NCI-H1436 (cell line): ENCODE results near the gene EXTL1.

Source experiments
- DNase-seq: peaks from one replicate; lab custom pipeline; 2025; lab: John Stamatoyannopoulos, UW

EXTL1 gene

DNA sequence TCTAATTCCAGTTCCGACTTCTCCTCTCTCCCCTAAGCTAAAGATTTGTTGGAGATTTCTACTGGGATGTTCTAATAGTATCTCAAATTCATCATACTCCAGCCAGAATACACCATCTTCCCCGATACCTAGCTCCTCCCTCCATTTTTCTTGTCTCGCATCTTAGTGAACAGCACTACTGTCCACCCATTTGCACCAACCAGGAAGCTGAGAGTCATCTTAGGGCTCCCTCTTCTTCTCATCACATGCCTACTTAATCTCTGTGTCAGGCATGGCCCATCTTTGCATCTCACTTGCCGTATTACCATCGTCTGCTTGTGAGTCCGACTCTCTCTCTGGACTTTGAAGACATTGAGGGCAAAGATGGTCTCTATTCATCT, 49.4 kb downstream of the EXTL1 start:
- DNase-seq, result no peak

DNA sequence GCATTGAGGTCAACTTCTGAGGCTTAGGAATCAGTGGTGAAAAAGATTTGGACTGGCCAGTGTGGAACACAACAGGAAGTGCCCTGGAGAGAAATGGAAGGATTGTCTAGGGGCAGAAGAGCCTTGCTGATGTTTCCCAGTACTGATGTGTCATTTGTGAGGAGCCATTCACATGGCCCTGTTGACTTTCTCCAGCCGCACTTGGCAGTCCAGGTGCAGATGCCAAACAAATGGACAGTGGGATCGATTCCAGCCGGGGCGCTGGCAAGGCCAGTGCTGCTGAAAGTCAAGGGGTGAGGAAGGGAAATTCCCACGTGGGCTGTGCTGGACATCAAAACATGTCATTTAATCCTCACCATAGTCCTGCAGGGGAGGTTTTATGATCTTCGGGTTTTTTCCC, 50.7 kb downstream of the EXTL1 start:
- DNase-seq, result no peak

DNA sequence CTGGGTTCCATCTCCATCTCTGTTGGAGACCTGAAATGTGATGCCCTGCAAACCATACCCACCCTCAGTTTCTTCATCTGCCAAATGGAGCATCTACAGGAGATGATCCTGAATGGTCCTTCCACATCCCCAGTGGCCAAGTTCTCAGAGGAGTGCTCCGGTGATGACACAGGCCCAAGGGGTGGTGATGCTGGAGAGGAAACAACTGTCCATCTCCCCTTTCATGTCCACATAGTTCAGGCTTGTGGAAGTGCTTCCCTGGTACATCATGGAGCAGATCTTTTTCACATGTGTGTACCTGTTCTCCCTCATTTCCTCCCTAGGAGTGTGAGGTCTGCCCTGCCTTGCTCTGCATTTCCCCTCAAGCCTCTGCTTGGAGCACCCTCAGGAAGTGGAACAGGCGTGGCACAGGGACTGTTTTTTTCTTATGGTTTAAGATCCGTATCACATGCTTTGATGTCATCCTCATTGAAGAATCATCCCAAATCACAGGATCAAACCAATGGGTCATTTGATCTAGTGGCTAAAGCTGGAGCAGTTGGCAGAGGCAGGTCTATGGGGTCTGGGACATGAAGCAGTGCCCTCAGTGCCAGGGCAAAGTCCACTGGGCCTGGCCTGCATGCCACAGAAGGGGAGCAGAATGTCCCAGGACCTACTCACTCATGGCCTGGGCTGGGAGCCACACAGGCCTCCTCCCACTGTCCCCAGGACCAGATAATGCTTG, 54.0 kb downstream of the EXTL1 start:
- DNase-seq, result no peak

DNA sequence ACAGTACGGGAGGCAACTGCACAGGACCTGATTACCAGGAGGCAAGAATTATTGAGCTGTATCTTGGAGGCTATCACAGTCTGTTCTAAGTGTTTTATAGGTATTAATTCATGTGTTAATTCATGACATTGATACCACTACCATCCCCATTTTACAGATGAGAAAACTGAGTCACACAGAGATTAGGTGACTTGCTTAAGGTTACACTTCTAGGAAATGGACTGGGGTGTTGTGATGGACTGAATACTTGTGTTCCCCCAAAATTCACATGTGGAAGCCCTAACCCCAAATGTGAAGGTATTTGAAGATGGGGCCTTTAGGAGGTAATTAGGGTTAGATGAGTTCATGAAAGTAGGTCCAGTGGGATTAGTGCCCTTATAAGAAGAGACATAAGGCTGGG, 55.9 kb downstream of the EXTL1 start:
- no peak for DNase-seq

DNA sequence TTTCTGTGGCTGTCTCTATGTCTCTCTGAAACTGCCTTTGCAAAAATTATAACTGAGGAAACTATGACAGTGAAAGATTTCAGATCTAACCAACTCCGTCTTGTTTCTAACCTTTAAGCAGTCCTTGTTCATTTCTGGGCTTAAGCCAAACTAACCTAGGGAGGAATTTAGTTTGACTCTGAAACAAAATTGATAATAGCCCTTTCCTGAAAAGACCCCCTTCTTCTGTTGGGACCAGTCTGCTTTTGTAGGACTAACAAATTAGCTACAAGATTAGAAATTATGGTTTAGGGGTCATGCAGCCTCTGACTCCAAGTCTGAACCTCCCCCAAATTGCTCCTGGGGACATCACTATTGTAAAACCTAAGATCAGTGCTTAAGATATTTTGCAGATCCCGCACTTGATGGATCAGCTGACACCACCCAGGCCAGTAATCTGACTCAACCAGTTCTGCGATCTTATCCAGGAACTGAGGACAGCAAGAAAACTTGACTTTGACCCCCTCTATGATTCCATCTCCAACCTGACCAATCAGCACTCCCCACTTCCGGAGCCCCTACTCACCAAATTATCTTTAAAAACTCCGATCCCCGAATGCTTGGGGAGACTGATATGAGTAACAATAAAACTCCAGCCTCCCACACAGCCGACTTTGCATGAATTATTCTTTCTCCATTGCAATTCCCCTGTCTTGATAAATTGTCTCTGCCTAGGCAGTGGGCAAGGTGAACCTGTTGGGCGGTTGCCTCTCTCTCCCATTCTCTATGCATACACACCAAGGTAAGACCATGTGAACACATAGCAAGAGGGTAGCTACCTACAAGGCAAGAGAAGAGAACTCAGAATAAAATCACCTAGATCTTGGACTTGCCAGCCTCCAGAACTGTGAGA, 57.0 kb downstream of the EXTL1 start:
- no peak for DNase-seq

DNA sequence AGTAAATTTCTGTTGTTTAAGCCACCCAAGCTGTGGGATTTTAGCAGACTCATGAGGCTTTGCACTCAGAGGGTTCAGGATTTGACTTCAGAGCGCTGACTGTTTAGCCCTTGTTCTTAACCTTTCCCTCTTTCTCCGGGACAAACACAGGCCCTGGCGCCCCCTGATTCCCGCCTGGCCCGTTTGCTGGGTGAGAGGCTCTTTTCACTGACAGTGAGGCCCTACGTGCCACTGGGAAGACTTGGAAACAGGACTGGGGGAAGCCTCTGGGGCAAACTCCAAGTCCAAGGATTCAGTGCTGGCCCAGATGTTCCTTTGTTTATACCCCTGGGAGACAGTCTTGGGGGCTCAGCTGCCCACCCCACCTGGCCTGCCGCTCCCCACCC, 57.6 kb downstream of the EXTL1 start:
- no peak for DNase-seq

DNA sequence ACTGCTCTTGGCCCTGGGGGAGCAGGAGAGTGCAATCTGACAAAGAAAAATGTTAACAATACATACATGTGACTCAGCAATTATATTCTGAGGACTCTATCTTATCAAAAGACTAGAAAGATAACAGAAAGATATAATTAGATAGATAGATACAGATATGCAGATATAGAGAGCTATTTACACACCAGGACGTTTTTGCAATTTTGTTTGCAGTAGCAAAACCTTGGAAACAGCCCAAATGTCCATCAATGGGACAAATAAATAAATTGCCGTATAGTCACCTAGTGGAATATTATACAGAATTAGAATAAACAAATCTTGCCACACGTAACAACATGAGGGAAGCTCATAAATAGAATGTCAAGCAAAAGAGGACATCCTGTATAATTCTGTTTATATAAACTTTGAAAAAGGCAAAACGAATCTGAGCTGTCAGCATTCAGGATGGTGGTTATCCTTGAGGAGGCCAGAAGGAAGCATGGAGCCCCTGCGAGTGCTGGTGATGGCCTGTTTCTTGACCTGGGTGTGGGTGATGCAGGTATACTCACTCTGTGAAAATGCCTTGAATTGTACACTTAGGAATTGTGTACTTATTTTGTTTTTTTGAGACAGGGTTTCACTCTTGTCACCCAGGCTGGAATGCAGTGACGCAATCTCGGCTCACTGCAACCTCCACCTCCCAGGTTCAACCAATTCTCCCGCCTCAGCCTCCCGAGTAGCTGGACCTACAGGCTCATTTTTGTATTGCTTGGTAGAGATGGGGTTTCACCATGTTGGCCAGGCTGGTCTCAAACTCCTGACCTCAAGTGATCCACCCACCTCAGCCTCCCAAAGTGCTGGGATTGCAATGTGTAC, 58.6 kb downstream of the EXTL1 start:
- no peak for DNase-seq

DNA sequence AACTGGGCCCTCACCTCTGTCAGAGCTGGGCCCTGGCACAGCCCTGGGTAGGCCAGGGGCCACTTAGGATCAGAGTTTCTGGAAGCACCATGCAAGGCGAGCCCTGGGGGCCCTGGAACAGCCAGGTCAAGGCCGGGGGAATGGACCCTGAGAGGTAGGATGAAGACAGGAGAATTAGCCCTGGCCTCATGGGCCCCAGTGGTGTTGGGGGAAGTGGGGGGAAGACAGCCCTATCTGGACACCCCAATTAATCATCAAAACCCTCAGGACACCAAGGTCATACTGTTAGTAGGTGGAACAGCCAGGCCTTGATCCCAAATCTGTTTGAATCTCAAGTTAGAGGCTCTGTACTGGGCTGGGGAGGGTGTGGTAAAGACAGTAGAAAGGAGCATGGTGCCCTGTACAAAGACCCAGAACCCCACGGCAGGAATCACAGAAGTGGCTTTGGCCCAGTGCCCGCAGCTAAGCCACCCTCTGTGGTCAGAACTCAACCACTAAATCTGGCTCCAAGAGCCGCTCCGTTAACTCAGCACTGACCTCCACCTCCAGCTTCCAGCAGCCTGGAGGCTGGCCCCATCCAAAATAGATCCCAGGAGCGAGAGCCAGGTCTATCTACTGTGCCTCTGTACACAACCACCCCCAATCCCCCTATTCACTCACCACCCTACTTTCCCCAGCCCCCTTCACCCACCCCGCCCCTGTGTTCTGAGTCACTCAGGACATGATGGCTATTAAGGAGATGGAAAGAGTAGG, 59.9 kb downstream of the EXTL1 start:
- no peak for DNase-seq

DNA sequence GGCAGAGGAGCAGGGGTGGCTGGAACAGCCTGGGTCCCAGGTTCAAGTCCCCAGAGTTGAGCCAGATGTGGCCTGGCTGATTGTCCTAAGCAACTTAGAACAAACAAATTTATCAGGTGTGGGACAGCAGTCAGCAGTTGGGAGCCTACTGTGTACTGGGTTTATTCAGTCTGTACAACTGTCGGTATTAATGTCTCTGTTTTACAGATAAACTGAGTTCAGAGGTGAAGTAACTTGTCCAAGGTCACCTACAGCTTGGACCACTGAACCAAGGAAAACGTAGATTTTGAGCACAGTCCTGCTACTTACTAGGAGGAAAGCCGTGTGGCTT, 60.4 kb downstream of the EXTL1 start:
- DNase-seq, result no peak

DNA sequence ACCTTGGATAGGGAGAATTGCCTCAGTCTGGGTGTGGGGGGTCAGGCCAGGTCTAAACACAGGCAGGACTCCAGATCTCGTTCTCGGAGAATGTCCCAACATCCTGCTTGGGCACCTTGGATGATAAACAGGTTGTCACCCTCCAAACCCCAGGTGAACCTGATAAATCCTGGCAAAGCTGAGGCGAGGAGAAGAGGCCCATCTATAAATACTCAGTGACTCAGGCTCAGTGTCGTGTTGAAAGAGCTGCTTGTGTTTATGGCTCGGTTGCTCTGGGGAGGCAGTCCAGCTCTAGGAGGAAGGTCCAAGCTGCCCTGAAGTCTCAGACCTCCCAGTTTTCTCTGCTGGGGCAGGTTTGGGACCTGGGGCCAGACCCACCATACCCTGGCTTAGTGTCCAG, 61.6 kb downstream of the EXTL1 start:
- no peak for DNase-seq

DNA sequence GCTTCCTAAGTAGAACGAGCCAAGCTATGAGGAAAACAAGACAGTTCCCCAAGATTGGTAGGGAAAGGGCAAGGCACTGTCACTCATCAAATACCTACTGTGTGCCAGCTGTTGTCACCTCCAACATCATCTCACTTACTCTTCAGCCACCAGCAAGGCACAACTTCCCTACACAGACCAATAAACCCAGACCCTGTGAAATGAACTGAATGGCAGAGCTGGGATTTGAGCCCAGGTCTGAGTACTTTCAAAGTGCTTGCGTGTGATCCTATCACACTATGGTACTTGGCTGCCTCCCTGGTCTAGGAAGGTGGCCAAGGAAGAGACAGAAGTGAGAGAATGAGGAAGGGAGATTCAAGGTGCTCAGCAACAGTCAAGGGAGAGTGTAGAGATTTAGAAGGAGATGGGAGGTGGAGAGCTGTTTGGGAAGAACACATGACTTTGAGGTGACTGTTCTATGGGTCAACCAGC, 62.6 kb downstream of the EXTL1 start:
- DNase-seq, result no peak

DNA sequence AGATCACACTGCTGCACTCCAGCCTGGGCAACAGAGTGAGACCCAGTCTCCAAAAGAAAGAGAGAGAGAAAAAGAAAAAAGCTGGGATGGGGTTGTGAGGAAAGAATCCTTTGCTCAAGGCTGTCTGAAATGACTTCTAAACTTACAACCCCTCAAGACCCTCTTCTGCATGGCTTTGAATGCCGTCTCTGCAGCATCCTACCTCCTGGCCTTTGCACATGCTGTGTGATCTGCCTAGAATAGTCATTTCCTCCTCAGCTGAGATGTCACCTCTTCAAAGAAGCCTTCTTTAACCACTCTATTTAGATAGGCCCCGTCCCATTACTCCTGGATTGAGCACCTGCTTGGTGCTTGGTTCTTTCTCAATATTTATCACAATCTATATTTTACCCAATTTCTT, 63.3 kb downstream of the EXTL1 start:
- DNase-seq, result no peak
